ENCODE results near the gene OR4D9.

The OR4D9 gene

GRCh38 chr11:59562292-59562691 is 51.0 kb downstream of the OR4D9 start:
- H2AFZ ChIP-seq (ENCODE audit: low read depth, low read length, severe bottlenecking), result no peak overlapping the region
- peaks cover 4% of the 10 kb centered on the region; the same call in 1 of the 2 replicates for H3F3A ChIP-seq (ENCODE audit: insufficient read depth)
- H3K9me3 ChIP-seq (ENCODE audit: insufficient read depth, low read length), result no peaks in the 10 kb centered on the region
- no peak overlapping the region for H3K9ac ChIP-seq (ENCODE audit: low read length)
- no peaks in the 10 kb centered on the region for H3K79me2 ChIP-seq (ENCODE audit: insufficient read depth, low read length)
- no peaks in the 10 kb centered on the region for H3K9me2 ChIP-seq (replicated peaks; ENCODE audit: insufficient read depth, low read length)
- H4K20me1 ChIP-seq (ENCODE audit: low read depth, low read length), result no peaks in the 10 kb centered on the region
- H3K4me3 ChIP-seq (ENCODE audit: insufficient read depth, low read length, poor library complexity, severe bottlenecking), result no peak overlapping the region
- no peaks in the 10 kb centered on the region for H3K27me3 ChIP-seq (ENCODE audit: low read length)
- no peaks in the 10 kb centered on the region for H3K36me3 ChIP-seq (ENCODE audit: low read length)
- TF ChIP-seq EZH2phosphoT487 (conservative IDR thresholded peaks at IDR 0.05; ENCODE audit: low read length), result no peak
- H3K27ac ChIP-seq (ENCODE audit: low read depth, low read length), result no peak overlapping the region
- H3K4me2 ChIP-seq (ENCODE audit: low read depth, low read length, poor library complexity, severe bottlenecking), result no peak overlapping the region
